Smooth muscle cell (in vitro differentiated cells): ENCODE measurements around the gene PLCB2. TPM values are rescaled to one million over a fixed set of nuclear protein-coding genes. Genes with fewer than 3 reads are reported as not detected.

ENCODE experiments used
- DNase-seq: peaks from one replicate; lab custom pipeline; 2025; ENCODE audit not compliant: unreplicated experiment; lab: John Stamatoyannopoulos, UW
- H2AFZ ChIP-seq: fragments of 200-600 bp; sonication (generic); 2 replicates; pipeline ENCODE4 v1.6.0; 2016; ENCODE audit warnings: antibody characterized with exemption, low read depth, mild to moderate bottlenecking
- H3F3A ChIP-seq: fragments of 200-600 bp; sonication (generic); 2 replicates; pipeline ENCODE4 v1.6.0; 2017; ENCODE audit warnings: antibody characterized with exemption, low read depth
- H3K27ac ChIP-seq: fragments of 200-600 bp; sonication (generic); 2 replicates; pipeline ENCODE4 v1.5.1; 2016; ENCODE audit warnings: low read depth, mild to moderate bottlenecking
- H3K27me3 ChIP-seq: fragments of 200-600 bp; sonication (generic); 2 replicates; pipeline ENCODE4 v1.6.1; 2016; ENCODE audit warnings: low read depth, mild to moderate bottlenecking
- H3K36me3 ChIP-seq: fragments of 200-600 bp; sonication (generic); 2 replicates; pipeline ENCODE4 v1.5.1; 2016; ENCODE audit warnings: low read depth
- H3K4me1 ChIP-seq: fragments of 200-600 bp; sonication (generic); 2 replicates; pipeline ENCODE4 v1.5.1; 2016; ENCODE audit warnings: low read depth
- H3K4me2 ChIP-seq: fragments of 200-600 bp; sonication (generic); 2 replicates; pipeline ENCODE4 v1.6.0; 2016; ENCODE audit warnings: mild to moderate bottlenecking
- H3K4me3 ChIP-seq: fragments of 200-600 bp; sonication (generic); 2 replicates; pipeline ENCODE4 v1.5.1; 2016; ENCODE audit warnings: mild to moderate bottlenecking
- H3K79me2 ChIP-seq: fragments of 200-600 bp; sonication (generic); 2 replicates; pipeline ENCODE4 v1.6.0; 2016; ENCODE audit warnings: low read depth, mild to moderate bottlenecking
- H3K9ac ChIP-seq: fragments of 200-600 bp; sonication (generic); 2 replicates; pipeline ENCODE4 v1.6.0; 2016; ENCODE audit warnings: low read depth
- H3K9me3 ChIP-seq: fragments of 200-600 bp; sonication (generic); replicated peaks from 2 replicates; pipeline ENCODE4 v1.5.1; 2016; ENCODE audit warnings: low read depth
- H4K20me1 ChIP-seq: fragments of 200-600 bp; sonication (generic); 2 replicates; pipeline ENCODE4 v1.6.0; 2016; ENCODE audit warnings: low read depth
- CTCF ChIP-seq: fragments of 200-600 bp; sonication (generic); IDR thresholded peaks from 2 replicates; pipeline ENCODE4 v1.5.1; 2017; ENCODE audit warnings: borderline replicate concordance, mild to moderate bottlenecking, antibody characterized with exemption; ENCODE audit not compliant: insufficient read depth, poor library complexity, severe bottlenecking
- WGBS: methylation state at CpG from one replicate; pipeline ENCODE4 v1.1.7; 2016; ENCODE audit warnings: low lambda C conversion rate; 5-methylcytosine and 5-hydroxymethylcytosine counted together
- polyA plus RNA-seq: library from polyadenylated mRNA; unstranded; fragments of >200 nt; fragmentation: Nextera tagmentation; extraction: Ambion mirVana; gene quantifications from 2 replicates; pipeline ENCODE4 v1.2.1, GENCODE V29; 2016
- total RNA-seq: library from RNA; depleted of rRNA; stranded (reverse); fragments of >200 nt; gene quantifications from 2 replicates; pipeline ENCODE4 v1.2.3, GENCODE V29; 2014

The PLCB2 gene
- total and polyA plus RNA-seq, 2 experiments from 2014 or later = 1.5 TPM; not detected in 1

- no peak for DNase-seq
- Histone ChIP-seq H3K4me2 (peak overlapping the region; percentile 80), H3K4me3 (no peak overlapping the region), H3K27me3 (no peaks in the 10 kb centered on the region), H3K9ac (peak overlapping the region; percentile 83), H3K27ac (peak overlapping the region; percentile 98), H3K9me3 (no peaks in the 10 kb centered on the region), H3F3A (peaks cover 37% of the 10 kb centered on the region), H3K4me1 (peaks cover 37% of the 10 kb centered on the region), H4K20me1 (no peaks in the 10 kb centered on the region), H3K79me2 (no peaks in the 10 kb centered on the region), H3K36me3 (no peaks in the 10 kb centered on the region), H2AFZ (no peak overlapping the region)
- TF ChIP-seq CTCF = no peak
- 84% methylated on average over 7 of the region's 7 CpGs for WGBS
Measured at GRCh38 chr15:40339621-40339945, 31.8 kb upstream of the PLCB2 start.

- H3K79me2 ChIP-seq = no peaks in the 10 kb centered on the region
- TF ChIP-seq CTCF = no peak
- H4K20me1 ChIP-seq = no peaks in the 10 kb centered on the region
- peak overlapping the region; percentile 98 for H3K27ac ChIP-seq
- no peaks in the 10 kb centered on the region for H3K27me3 ChIP-seq
- peak overlapping the region; percentile 80 for H3K4me2 ChIP-seq
- no peak overlapping the region for H2AFZ ChIP-seq
- H3F3A ChIP-seq = peaks cover 40% of the 10 kb centered on the region
- H3K36me3 ChIP-seq = no peaks in the 10 kb centered on the region
- peaks cover 41% of the 10 kb centered on the region for H3K4me1 ChIP-seq
- no peak overlapping the region for H3K4me3 ChIP-seq
- H3K9ac ChIP-seq = peak overlapping the region; percentile 83
- no peaks in the 10 kb centered on the region for H3K9me3 ChIP-seq
- peak; percentile 9 for DNase-seq
- WGBS = 74% methylated on average over 11 of the region's 11 CpGs
Measured at GRCh38 chr15:40338921-40339620, 31.3 kb upstream of the PLCB2 start.

- Histone ChIP-seq H3K36me3 (no peaks in the 10 kb centered on the region), H3K9me3 (no peaks in the 10 kb centered on the region), H3K27me3 (no peaks in the 10 kb centered on the region), H4K20me1 (no peaks in the 10 kb centered on the region), H3K27ac (peak overlapping the region; percentile 98), H3K4me2 (peak overlapping the region; percentile 80), H3K79me2 (no peaks in the 10 kb centered on the region), H3K4me3 (no peak overlapping the region), H3K9ac (peak overlapping the region; percentile 45), H3F3A (peaks cover 41% of the 10 kb centered on the region), H2AFZ (no peak overlapping the region), H3K4me1 (peaks cover 37% of the 10 kb centered on the region)
- 40% methylated on average over 11 of the region's 11 CpGs for WGBS
- DNase-seq = peak; percentile 26
- TF ChIP-seq CTCF = peak; percentile 79
Measured at GRCh38 chr15:40338041-40338657, 30.4 kb upstream of the PLCB2 start.
